ENCODE results near the gene PROSER2.

The PROSER2 gene

DNA sequence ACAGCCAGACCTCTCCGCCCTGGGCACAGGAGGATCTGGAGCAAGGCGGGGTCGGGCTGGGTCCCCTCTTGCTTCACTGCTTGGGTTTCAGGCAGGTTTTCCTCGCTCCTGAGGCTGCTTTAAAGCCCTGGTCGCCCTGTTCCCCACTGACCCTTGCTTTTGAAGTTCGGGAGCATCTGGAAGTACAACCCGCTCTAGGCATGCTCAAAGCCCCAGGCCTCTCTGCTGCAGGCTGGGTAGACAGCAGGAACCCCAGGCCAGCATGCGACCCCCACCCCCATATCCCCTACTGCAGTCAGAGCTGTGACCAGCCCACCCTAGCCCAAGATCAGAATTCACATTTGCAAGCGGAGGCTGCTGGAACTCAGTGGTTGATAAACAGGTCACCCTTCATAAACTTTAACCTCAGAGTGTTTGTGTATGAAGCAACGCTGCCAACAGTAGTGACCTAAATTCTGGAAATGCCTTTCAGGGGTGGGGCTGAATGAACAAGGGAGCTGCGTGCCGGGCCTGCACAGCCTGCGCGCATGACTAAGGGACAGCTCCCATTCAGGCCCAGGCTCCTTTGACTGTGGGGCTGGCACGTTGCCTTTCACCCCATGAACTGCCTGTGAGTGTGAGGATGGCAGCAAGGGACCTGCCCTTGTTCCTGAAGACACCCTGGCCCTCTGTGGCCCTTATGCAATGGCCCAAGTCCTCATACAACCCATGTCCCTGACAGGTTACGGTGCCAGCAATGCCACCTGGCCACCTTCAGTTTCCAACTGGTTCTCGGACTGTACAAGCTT lies 52.5 kb downstream of the PROSER2 start:
- no peak for TF ChIP-seq CTCF (conservative IDR thresholded peaks at IDR 0.05)
- H3K27ac ChIP-seq: peak overlapping the region; percentile 94

DNA sequence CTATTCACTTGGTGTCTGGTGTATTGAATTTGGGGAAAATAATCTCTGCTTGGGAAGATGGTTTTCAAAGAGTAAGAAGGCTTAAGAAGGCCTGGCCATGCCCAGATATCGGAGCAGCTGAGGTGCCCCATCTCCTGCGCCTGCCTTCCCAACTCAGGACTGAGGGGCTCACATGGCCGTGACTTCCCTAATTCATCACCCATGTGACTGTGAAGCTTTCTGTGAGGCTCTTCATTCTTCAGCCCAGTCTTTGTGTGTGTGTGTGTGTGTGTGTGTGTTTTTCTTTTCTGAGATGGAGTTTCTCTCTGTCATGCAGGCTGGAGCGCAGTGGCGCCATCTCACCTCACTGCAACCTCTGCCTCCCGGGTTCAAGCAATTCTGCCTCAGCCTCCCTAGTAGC lies 53.2 kb downstream of the PROSER2 start:
- no peak for TF ChIP-seq CTCF (conservative IDR thresholded peaks at IDR 0.05)
- peak overlapping the region; percentile 94 for H3K27ac ChIP-seq

- peak overlapping the region; percentile 94 for H3K27ac ChIP-seq
- no peak for TF ChIP-seq CTCF (conservative IDR thresholded peaks at IDR 0.05)
Observed at GRCh38 chr10:11876805-11877590, 53.8 kb downstream of the PROSER2 start.

DNA sequence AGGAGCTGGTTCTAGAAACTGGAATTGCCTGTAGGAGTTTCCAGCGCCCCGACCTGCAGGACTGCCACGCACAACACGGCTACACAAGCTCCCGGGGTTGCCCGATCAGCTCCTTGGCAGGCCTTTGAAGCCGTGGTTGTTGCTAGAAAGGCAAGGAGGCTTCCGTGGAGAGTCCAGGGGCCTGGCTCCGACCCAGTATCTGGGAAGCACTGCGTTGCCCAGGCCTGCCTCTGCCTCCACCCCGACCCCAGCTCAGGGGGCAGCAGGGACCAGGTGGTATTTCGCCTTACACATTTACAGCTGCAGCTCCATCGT lies 54.4 kb downstream of the PROSER2 start:
- H3K27ac ChIP-seq: no peak overlapping the region

GRCh38 chr10:11878776-11879175 lies 55.6 kb downstream of the PROSER2 start:
- H3K27ac ChIP-seq: no peak overlapping the region
- TF ChIP-seq CTCF (conservative IDR thresholded peaks at IDR 0.05): no peak

More for the DNA sequence above, 54.4 kb downstream of the PROSER2 start:
- TF ChIP-seq CTCF (conservative IDR thresholded peaks at IDR 0.05): no peak

GRCh38 chr10:11879387-11880094 lies 56.4 kb downstream of the PROSER2 start:
- TF ChIP-seq CTCF (conservative IDR thresholded peaks at IDR 0.05): no peak
- no peak overlapping the region for H3K27ac ChIP-seq

All from VCaP (cell line).